Brain microvascular endothelial cell (primary cell): ENCODE data around the gene METTL25B.

Experiments
- DNase-seq: peaks from one replicate; pipeline ENCODE4 v3.0.0-alpha.2; 2020
- H3K27ac ChIP-seq: fragments of 250-450 bp; sonication (Bioruptor Pico); 2 replicates; pipeline ENCODE4 v1.5.1; 2020; ENCODE audit warnings: mild to moderate bottlenecking, moderate library complexity
- H3K27me3 ChIP-seq: fragments of 250-450 bp; sonication (Bioruptor Pico); replicated peaks from 2 replicates; pipeline ENCODE4 v1.5.1; 2020; ENCODE audit warnings: mild to moderate bottlenecking
- H3K36me3 ChIP-seq: fragments of 250-450 bp; sonication (Bioruptor Pico); replicated peaks from 2 replicates; pipeline ENCODE4 v1.5.1; 2020; ENCODE audit warnings: mild to moderate bottlenecking
- H3K4me3 ChIP-seq: 2 replicates; pipeline ENCODE4 v1.5.1; 2011; ENCODE audit warnings: low read depth, mild to moderate bottlenecking, control low read depth, low read length, moderate library complexity
- CTCF ChIP-seq: IDR thresholded peaks from 2 replicates; pipeline ENCODE4 v1.5.1; 2011; ENCODE audit warnings: low read depth, mild to moderate bottlenecking, moderate library complexity, low read length, control low read depth, inconsistent platforms; ENCODE audit errors: missing control alignments
- in situ Hi-C: cut with HindIII; loops from 2 replicates; pipeline ENCODE4 v1.10.0; 2017; ENCODE audit warnings: low sequenced_read_pairs, low pct_ligation_motif_present

METTL25B gene

GRCh38 chr1:156772222-156772621 is 44.0 kb downstream of the METTL25B start:
- in situ Hi-C loops = no loop called here
- H3K4me3 ChIP-seq = no peak overlapping the region
- no peak for DNase-seq
- H3K27me3 ChIP-seq = no peaks in the 10 kb centered on the region
- peaks cover 9% of the 10 kb centered on the region for H3K36me3 ChIP-seq
- H3K27ac ChIP-seq = no peak overlapping the region
- TF ChIP-seq CTCF = no peak

DNA sequence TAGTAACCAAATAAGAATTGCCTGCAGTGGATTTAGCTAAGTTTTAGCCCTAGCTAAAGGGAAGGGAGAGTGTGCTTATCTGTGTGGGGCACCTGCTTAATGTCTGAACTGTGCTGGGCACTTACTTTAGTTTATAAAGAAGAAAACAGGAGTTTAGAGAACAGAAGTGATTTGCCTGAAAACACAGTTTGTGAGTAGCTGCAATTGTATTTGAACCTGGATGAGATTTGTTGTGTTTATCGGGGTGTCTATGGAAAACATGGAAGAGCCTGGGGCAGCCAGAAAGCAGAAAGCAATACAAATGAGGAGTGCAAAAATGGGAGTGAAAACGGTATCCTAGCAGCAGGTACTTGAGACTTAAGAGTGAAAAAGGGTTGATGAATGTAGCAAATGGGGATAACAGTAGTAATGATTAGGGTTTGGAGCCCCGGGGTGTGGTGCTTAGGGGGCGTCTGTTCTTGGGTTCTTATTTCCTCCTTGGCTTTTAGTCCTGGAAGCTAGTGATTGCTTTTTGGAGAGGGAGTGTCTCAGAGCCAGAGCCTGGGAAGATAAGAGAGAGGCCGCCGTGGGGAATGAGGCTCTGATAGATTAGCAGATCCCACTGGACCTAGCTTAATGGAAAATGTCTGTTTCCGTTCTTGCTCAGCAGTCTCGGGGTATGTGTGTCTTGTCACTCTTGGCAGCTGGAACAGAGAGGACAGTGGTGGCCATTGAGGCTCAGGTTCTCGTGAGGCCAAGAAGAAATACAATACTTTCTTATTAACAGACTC is 44.6 kb downstream of the METTL25B start:
- Histone ChIP-seq H3K4me3 (no peak overlapping the region), H3K27me3 (no peaks in the 10 kb centered on the region), H3K36me3 (peaks cover 9% of the 10 kb centered on the region), H3K27ac (no peak overlapping the region)
- in situ Hi-C loops = no loop called here
- no peak for DNase-seq
- TF ChIP-seq CTCF = no peak

- Histone ChIP-seq H3K4me3 (no peak overlapping the region), H3K27ac (no peak overlapping the region), H3K27me3 (no peaks in the 10 kb centered on the region), H3K36me3 (peaks cover 9% of the 10 kb centered on the region)
- TF ChIP-seq CTCF = no peak
- DNase-seq = no peak
- in situ Hi-C loops = no loop called here
Observed at GRCh38 chr1:156773607-156774006, 45.3 kb downstream of the METTL25B start.

DNA sequence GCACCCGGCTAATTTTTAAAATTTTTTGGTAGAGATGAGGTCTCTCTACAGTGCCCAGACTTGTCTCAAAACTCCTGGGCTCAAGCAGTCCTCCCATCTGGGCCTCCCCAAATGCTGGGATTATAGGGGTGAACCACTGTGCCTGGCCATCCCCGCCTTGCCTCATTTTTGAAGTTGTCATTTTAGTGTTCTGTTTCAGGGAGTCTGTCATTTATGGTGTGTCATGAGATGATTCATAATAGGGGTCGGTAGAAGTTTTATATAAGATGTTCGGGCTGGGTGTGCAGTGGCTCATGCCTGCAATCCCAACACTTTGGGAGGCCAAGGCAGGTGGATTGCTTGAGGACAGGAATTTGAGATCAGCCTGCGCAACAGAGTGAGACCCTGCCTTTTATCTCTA is 47.5 kb downstream of the METTL25B start:
- in situ Hi-C loops = no loop called here
- no peak for TF ChIP-seq CTCF

DNA sequence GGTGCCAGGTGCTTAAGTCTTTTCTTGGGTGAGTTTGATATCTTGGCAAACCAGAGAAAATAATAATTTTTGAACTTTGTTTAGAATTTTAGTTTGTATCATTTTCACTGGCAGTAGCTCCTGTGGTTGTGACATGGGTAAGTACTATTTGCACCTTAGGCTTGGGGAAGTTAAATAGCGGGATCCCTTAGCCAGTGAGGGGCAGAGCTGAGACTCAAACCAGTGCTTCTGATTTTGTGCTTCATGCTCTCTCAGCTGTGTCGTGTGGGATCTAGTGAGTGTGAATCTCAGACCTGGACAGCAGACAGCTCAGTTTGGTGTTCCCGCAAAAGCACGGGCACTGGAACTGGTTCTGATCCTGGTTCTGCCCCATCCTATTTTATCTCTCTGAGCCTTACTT is 48.7 kb downstream of the METTL25B start:
- H3K36me3 ChIP-seq = no peaks in the 10 kb centered on the region
- in situ Hi-C loops = no loop called here
- no peak overlapping the region for H3K4me3 ChIP-seq
- no peaks in the 10 kb centered on the region for H3K27me3 ChIP-seq
- no peak overlapping the region for H3K27ac ChIP-seq
- no peak for DNase-seq
- no peak for TF ChIP-seq CTCF

More for the DNA sequence above, 47.5 kb downstream of the METTL25B start:
- Histone ChIP-seq H3K27me3 (no peaks in the 10 kb centered on the region), H3K4me3 (no peak overlapping the region), H3K36me3 (peaks cover under 1% of the 10 kb centered on the region), H3K27ac (no peak overlapping the region)
- no peak for DNase-seq

DNA sequence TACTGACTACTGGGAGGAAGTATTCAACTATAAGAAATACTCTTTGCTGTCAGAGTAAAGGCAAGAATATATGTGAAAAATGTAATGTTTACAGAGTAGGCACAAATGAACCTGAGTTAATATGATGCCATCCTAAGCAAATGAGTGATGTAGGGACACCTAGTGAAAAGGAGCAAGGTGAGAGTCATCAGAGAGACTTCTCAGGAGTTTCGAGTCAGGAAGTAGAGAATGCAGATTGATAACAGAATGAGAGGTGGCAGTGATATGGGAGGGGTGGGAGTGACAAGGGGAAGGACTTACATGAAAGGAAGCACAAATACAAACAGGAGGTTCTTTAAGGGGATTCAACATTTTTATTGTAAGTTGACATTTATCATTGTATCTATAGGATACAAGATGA is 49.3 kb downstream of the METTL25B start:
- H3K27me3 ChIP-seq = no peaks in the 10 kb centered on the region
- H3K27ac ChIP-seq = no peak overlapping the region
- TF ChIP-seq CTCF = no peak
- no peaks in the 10 kb centered on the region for H3K36me3 ChIP-seq
- in situ Hi-C loops = no loop called here
- H3K4me3 ChIP-seq = no peak overlapping the region
- no peak for DNase-seq
